GM21381 (cell line): ENCODE measurements around the gene E2F6.

Source experiments
- ATAC-seq: cut with Tn5 transposase; IDR thresholded peaks from one replicate; pipeline ENCODE4 v1.9.1; 2021; ENCODE audit warnings: mild to moderate bottlenecking, moderate library complexity; ENCODE audit not compliant: unreplicated experiment

E2F6 gene

DNA sequence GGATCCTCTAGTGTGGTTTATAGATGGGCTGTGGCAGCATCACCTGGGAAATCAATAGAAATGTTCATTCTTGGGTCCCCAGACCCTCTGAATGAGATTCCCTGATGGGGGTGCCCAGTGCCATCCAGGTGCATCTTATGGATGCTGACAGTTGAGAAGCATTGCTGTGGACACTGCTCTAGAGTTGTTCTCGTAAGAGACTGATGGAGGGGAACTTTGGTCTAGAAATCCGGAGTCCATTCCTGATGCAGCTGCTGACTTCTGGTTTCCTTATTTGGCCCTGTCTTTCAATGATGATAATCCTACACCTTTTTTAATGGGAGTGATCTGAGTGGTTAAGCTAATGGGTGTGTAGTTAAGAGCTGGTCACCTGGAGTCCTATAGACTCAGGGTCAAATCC, 28.3 kb upstream of the E2F6 start:
- no peak for ATAC-seq

DNA sequence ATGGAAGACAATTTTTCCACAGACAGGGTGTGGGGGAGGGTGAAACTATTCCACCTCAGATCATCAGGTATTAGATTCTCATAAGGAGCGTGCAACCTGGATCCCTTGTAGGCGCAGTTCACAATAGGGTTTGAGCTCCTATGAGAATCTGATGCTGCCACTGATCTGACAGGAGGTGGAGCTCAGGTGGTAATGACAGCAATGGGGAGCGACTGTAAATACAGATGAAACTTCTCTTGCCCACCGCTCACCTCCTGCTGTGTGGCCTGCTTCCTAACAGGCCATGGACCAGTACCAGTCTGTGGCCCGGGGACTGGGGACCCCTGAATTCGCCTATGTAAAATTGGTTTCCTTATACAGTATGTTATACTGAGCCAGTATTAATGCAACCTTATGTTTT, 27.3 kb upstream of the E2F6 start:
- ATAC-seq: no peak

- ATAC-seq: no peak
These were observed 26.8 kb upstream of the E2F6 start for GRCh38 chr2:11492720-11493119.

GRCh38 chr2:11492244-11492643, 26.3 kb upstream of the E2F6 start:
- no peak for ATAC-seq

DNA sequence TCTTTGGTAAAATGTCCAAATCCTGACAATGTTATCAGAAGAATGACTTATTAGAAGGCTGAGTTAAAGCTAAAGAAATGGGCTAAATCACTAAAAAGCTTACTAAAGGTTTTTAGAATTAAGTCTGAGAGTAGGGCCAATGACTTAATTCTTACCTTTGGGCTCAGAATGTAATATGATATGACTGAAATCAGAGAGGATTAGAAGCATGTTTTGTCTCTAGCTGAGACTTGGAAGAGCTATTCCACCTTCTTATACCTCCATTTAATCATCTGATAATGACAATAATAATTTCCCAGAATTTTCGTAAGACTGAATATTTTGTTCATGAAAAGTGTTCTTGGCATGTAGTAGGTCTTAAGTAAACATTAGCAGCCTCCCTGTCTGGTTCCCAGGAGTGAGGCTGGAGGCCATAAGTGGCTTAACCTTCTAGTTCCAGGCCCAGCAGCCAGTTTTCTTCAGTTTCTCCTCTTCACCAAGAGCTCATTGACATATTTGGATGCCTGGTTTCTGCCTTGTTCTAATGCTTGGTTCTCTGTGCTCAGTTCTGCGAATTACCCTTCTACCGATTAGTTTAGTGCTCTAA, 25.5 kb upstream of the E2F6 start:
- ATAC-seq: no peak

DNA sequence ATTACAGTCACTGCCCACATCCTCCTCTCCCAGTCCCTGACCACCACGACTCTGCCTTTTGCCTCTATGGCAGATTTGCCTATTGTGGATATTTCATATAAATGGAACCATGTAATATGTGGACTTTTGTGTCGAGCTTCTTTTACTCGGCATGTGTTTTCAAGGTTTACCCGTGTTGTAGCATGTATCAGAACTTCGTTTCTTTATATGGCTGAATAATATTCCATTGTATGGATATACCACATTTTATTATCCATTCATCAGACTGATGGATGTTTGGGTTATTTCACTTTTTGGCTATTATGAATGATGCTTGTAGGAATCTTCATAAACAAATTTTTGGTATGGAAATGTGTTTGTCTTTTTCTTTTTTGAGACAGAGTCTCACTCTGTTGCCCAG, 24.2 kb upstream of the E2F6 start:
- ATAC-seq: no peak

- no peak for ATAC-seq
These were observed 22.8 kb upstream of the E2F6 start for GRCh38 chr2:11488809-11489208.

DNA sequence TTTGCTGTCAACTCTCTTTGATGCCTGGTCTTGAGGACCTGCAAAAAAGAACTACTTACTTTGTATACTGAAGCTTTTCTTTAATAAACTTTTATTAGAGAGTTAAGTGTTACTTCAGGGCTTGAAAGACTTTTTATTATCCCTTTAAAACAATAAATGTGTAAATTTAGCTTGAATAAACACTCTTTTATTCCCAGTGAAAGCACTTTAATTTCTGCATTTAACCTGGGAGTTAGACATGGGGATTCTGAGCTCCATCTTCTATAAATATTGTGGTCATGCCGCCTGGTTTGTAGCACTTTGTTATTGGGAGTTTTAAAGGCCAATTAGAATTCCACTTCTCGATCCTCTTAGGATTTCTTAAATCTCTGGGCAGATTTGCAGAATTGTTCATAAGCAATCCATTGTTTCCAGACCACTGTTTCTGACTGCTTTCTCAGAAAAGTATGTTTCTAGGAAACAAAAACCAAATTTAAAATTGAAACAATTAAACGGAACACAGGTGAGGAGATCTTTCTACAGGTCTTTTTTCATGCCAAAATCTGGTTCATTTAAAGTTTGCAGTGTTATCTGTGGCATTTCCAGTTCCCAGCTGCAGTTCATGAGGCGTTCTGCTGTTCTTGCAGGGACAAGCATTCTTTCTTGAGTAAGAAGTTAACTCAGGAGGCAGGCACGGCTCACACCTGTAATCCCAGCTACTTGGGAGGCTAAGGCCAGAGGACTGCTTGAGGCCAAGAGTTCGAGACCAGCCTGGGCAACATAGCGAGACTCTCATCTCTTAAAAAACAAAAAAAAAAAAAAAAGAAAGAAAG, 18.1 kb upstream of the E2F6 start:
- no peak for ATAC-seq

GRCh38 chr2:11482473-11483035, 16.6 kb upstream of the E2F6 start:
- ATAC-seq: no peak

DNA sequence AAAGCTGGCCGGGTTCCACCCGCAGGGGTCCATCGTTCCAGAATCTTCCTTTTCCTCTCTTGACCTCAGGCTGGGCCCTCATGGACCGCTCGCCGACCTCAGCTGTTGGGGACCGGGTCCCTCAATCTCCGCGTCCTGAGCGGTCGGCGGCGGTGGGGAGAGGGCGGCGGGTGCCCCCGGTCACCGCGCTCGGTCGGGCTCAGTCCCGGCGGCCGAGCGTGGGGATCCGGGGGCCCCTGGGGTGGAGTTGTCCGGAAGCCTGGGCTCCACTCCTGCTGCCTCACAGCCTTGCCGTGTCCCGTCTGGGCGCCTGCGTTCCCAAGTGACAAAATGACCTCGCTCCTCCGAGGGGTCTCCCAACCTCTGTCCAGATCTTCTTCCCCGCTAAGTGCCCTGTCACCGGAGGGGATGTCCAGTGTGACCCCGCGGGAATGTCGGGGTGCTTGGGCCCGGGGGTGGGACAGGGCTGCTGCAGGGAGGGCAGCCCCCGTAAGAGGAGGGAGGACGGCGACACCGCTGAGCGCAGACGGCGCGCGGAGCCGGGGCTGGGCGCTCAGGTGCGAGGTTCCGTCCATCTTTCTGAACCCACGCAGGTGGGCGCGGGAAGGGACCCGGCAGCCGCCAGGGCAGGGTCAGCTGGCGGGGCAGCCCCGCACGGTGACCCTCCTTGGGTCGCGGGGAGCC, 16.0 kb upstream of the E2F6 start:
- ATAC-seq: no peak

DNA sequence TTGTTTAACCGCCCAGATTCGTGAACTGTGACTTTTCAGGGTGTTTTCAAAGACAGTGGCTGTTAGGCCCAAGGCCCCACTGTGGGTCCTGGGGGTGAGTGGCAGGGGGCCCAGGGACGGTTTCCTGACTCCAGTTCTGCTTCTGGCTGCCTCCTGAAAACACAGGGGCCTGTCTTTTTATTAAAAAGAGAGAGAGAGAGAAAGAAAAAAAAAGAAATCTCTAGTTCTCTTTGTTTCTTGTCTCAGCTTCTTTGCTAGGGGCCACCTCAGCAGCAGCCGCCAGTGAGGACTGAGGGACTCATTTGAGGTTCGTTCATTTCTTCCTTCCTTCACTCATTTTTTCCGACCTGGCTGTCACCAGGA, 15.4 kb upstream of the E2F6 start:
- ATAC-seq: no peak

DNA sequence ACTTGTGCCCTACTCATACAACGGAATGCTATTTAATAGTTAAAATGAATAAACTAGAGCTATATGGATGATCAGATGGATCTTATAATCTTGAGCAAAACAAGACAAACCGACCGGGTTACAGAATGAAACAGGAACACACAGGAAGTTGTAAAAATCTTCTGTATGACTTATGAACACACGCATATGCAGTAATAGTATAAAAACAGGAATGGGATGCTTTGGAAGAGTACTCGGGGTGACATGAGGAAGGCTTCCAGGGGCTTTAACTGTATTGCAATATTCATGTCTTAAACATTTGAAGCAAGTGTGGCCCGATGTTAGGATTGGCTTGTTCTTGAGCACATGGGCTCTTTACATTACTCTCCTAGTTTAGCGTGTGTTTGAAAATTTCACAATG, 14.9 kb upstream of the E2F6 start:
- no peak for ATAC-seq

- no peak for ATAC-seq
These were observed 14.4 kb upstream of the E2F6 start for GRCh38 chr2:11480406-11480805.

GRCh38 chr2:11478899-11479605, 13.1 kb upstream of the E2F6 start:
- ATAC-seq: no peak

DNA sequence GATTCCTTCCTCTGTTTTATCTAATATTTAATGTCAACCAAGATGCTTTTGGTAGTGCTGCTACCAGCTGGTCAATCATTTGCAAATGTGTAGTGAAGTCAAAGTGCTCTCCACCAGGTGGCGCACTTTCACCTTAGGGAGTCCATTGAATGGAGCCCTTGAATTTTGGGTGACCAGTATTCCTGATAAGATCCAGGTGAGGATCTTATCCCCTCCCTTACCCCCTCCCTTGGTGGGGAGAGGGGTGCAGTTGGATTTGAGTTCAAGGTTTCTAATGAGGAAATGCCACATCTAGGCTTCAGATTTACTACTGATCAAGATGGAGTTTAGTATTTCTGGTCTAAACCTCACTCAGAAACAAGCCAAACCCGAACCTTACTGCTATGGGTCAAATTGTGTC, 12.0 kb upstream of the E2F6 start:
- ATAC-seq: peak; percentile 77

- ATAC-seq: no peak
These were observed 7.9 kb upstream of the E2F6 start for GRCh38 chr2:11473659-11474433.

DNA sequence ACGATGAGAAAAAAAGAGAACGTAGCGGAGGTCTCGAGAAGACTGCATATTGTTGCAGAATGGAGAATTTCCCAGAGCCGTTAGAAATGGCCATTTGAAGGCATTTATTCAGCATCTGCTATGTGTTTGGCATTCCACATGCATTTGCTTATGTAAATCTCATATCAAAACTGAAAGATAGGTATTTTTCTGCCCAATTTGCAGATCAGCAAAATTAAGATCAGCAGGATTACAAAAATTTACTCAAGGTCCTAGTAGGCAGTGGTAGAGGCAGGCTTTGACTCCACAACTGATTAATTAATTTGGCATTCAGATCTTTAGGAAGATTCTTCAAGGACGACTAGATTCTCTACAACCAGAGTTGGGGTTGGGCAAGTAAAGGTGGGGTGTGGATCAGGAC, 1.8 kb upstream of the E2F6 start:
- no peak for ATAC-seq

DNA sequence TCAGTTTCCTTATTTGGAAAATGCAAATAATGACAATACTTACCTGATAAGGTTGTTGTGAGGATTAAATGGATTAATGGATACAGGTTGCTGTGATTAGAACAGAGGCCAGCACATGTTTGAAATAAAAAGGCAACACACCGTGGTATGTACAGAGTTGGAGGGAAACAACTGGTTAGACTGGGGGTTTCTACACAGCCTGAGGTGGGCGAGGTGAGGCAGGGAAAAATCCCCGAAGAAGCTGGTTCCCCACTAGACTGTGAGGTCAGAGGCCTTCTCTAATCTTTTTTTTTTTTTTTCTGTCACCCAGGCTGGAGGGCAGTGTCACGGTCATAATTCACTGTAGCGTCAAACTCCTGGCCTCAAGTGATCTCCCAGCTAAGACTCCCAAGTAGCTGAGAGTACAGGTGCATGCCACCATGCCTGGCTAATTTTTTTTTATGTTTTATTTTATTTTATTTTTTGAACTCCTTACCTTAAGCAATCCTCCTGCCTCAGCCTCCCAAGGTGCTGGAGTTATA, 1.2 kb upstream of the E2F6 start:
- ATAC-seq: no peak

- ATAC-seq: no peak
These were observed 557 bp upstream of the E2F6 start for GRCh38 chr2:11466307-11467128.

DNA sequence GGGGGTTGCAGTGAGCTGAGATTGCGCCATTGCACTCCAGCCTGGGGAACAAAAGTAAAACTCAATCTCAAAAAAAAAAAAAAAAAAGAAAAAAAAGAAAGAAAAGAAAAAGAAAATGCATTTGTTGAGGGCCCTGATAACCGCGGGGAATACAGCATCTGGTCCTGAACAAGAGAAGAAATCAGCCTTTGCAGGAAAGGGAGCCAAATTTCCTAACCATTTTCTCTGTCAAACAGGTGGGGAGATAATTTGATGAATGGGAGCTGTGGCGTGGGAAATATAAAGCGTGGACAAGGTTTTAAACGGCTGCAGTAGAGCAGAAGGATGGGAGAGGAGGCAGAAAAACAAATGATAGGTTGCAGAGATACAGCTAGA, 864 bp downstream of the E2F6 start:
- ATAC-seq: no peak
